Ascending aorta (tissue), 2 donors: Measurements from ENCODE around the gene LCK. TPM values are rescaled to one million over a fixed set of nuclear protein-coding genes. Genes with fewer than 3 reads are reported as not detected.

Source experiments
- DNase-seq, 2 donors: peaks; one replicate each; pipeline ENCODE4 v3.0.0-alpha.2; 2019; ENCODE audit warnings: low spot score in 2 of 2
- H3K27ac ChIP-seq, 2 donors: fragments of 200-600 bp; sonication (generic); one replicate each; pipeline ENCODE4 v1.5.1; 2016 to 2017; ENCODE audit warnings: mild to moderate bottlenecking in 1 of 2
- H3K27me3 ChIP-seq: fragments of 200-600 bp; sonication (generic); one replicate; pipeline ENCODE4 v1.5.1; 2017
- H3K36me3 ChIP-seq, 2 donors: fragments of 200-600 bp; sonication (generic); one replicate each; pipeline ENCODE4 v1.5.1; 2016
- H3K4me1 ChIP-seq, 2 donors: fragments of 200-600 bp; sonication (generic); one replicate each; pipeline ENCODE4 v1.5.1; 2016 to 2017; ENCODE audit warnings: mild to moderate bottlenecking in 1 of 2
- H3K4me3 ChIP-seq, 2 donors: fragments of 200-600 bp; sonication (generic); one replicate each; pipeline ENCODE4 v1.5.1; 2016 to 2017; ENCODE audit warnings: mild to moderate bottlenecking in 1 of 2
- H3K9me3 ChIP-seq, 2 donors: fragments of 200-600 bp; sonication (generic); one replicate each; pipeline ENCODE4 v1.5.1; 2016
- CTCF ChIP-seq, 3 experiments: fragments of 200-600 bp in 2 of 3; fragments of 450-650 bp in 1 of 3; sonication (generic) in 2 of 3; IDR thresholded peaks; one replicate each; pipeline ENCODE4 v1.5.1; 2016 to 2019; ENCODE audit warnings: antibody characterized with exemption in 3 of 3, mild to moderate bottlenecking in 1 of 3, moderate library complexity in 1 of 3
- intact Hi-C: fragments of 100-400 bp; cut with DNase I; formaldehyde crosslinking; loops from one replicate; pipeline ENCODE4 v1.15.1; 2023
- total RNA-seq: library from RNA; depleted of rRNA; stranded (reverse); fragments of >200 nt; gene quantifications from one replicate; pipeline ENCODE4 v1.1.0, GENCODE V29; 2016

The LCK gene
- total RNA-seq, 1 donor from 2014 or later, result not detected

DNA sequence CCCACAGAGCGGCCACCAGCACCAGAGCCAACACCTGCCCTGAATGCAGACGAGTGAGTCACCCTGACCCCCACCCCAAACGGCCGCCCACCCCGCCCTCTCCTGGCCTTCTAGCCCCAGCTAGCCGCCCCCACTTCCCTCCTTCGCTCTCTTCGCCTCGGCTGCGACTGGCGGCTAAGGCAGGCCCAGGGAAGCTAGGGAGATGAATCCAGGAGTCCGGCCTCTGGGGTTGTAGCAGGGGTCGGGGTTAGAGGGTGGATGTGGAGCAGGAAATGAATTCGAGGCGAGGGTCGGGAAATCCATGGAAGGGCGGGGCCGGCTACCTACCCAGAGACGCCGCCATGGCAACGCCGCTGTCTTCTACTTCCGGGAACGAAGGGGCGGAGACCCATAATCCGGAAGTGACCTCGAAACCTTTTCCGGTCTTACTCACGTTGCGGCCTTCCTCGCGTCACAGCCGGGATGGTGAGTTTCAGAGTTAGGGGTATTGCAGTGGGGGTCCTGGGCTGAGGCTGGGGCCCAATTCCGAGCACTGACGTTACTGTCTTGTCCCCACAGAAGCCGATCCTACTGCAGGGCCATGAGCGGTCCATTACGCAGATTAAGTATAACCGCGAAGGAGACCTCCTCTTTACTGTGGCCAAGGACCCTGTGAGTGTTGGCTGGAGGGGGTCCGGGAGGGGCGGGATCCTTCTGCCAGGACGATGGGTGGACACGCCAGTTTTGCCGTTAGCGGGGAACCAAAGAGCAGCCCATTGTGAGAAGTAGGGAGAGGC lies 28.9 kb upstream of the LCK start, which contains the start of the genes EIF3I and TMEM234:
Gene EIF3I, plus strand, starts transcription at position 428 of the 776 bp plus-strand sequence. Its CDS starts 35 bp downstream, at position 463.
Gene TMEM234, minus strand, starts transcription at position 374 of the 776 bp plus-strand sequence. Its CDS starts 31 bp downstream, at position 343.
- Histone ChIP-seq H3K9me3 (no peaks in the 10 kb centered on the region), H3K27me3 (no peaks in the 10 kb centered on the region), H3K27ac (peak within 1 kb of the TSS; percentile 81 to 97), H3K36me3 (peaks cover 29 to 41% of the 10 kb centered on the region in 2 donors), H3K4me3 (peak within 1 kb of the TSS; percentile 87 to 97), H3K4me1 (peaks cover 19% of the 10 kb centered on the region in 2 donors)
- DNase-seq, result peak; percentile 80 to 97
- intact Hi-C loops, result loop anchor here (1.0 to 5.0 kb wide), 4 partner anchors 18 to 70 kb away; partner anchors contain the start of gene HDAC1
- no peak for TF ChIP-seq CTCF (IDR thresholded peaks at IDR 0.05)

- no peak for DNase-seq
- Histone ChIP-seq H3K4me1 (peaks cover 19% of the 10 kb centered on the region in 2 donors), H3K9me3 (no peaks in the 10 kb centered on the region), H3K27ac (peak overlapping the region; percentile 81 to 97), H3K27me3 (no peaks in the 10 kb centered on the region), H3K36me3 (peaks cover 38 to 50% of the 10 kb centered on the region in 2 donors), H3K4me3 (peak overlapping the region in 1 of 2 donors; percentile 87)
- no peak for TF ChIP-seq CTCF (IDR thresholded peaks at IDR 0.05)
- intact Hi-C loops, result loop anchor here (5.0 kb wide), 1 partner anchor 69 kb away; the partner anchor contains the start of gene HDAC1
Observed at GRCh38 chr1:32223683-32224082, 27.4 kb upstream of the LCK start.

DNA sequence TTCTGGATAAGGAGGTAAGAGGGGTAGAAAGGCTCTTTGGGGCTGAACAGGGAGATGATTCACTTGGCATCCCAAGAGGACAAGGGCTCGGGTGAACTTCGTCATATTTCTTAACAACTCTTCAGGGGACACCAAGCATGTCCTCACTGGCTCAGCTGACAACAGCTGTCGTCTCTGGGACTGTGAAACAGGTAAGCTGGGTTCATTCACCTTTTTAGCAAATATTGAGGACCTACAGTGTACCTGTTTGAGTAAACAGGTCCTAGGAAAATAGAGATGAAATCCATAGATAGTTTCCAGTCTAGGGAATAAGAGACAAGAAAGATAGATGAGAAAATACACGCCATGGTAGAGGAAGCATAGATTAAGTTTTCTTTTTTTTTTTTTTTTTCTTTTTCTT lies 26.8 kb upstream of the LCK start:
- H3K36me3 ChIP-seq, result peaks cover 44 to 53% of the 10 kb centered on the region in 2 donors
- intact Hi-C loops, result loop anchor here (5.0 kb wide), 1 partner anchor 68 kb away; the partner anchor contains the start of gene HDAC1
- peak overlapping the region in 1 of 2 donors; percentile 81 for H3K27ac ChIP-seq
- DNase-seq, result no peak
- H3K9me3 ChIP-seq, result no peaks in the 10 kb centered on the region
- H3K4me1 ChIP-seq, result peaks cover 19% of the 10 kb centered on the region in 2 donors
- no peak for TF ChIP-seq CTCF (IDR thresholded peaks at IDR 0.05)
- no peaks in the 10 kb centered on the region for H3K27me3 ChIP-seq
- no peak overlapping the region for H3K4me3 ChIP-seq

DNA sequence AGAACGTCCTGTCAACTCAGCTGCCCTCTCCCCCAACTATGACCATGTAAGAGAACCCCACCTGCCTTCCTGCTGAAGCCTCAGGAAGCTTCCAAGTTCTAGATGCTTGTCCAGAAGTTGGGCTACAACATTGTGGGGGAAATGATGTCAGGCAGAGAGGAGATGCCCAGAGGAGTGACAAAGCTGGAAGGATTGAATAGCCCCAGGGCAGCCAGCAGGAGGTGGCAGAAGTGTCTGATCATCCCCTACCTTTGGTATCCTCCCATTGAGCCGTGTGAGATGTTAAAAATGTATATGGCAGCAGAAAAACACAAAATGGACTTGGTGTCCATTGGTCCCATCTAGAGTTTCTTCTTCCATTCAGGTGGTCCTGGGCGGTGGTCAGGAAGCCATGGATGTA lies 22.3 kb upstream of the LCK start:
- TF ChIP-seq CTCF (IDR thresholded peaks at IDR 0.05), result no peak
- Histone ChIP-seq H3K4me3 (no peak overlapping the region), H3K27ac (no peak overlapping the region), H3K9me3 (no peaks in the 10 kb centered on the region), H3K27me3 (no peaks in the 10 kb centered on the region), H3K4me1 (peaks cover 2% of the 10 kb centered on the region in 2 donors), H3K36me3 (peaks cover 73 to 82% of the 10 kb centered on the region in 2 donors)
- intact Hi-C loops, result no loop called here
- DNase-seq, result no peak

DNA sequence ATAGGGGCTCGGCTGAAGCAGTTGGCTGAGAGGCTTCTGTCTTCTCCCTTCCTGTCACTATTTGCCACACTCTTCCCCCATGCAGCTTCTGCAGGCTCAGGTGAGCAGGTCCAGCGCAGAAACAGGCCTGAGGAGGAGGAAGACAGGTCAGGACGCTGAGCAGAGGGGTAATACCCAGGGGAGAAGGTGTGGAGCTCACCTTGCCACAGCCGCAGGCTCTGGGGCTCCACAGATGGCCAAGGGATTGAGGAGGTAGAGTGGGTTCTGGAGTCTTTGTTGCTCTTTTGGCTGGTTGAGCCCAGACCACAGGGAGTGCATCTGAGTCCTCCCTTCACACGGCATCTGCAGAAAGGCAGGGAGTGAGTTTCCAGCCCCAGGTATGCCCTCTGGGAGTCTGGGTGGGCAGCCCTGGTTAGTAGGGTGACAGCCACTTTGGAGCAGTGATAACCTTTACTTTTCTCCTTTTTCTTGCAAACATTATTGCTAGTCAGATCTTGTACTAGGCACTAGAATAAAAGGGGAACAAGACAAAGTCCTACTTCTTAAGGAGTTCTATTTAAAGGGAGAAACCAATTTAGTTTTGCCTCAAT lies 19.1 kb upstream of the LCK start:
- intact Hi-C loops, result no loop called here
- no peak for DNase-seq
- no peak for TF ChIP-seq CTCF (IDR thresholded peaks at IDR 0.05)
- H3K9me3 ChIP-seq, result no peaks in the 10 kb centered on the region
- peaks cover 48 to 54% of the 10 kb centered on the region in 2 donors for H3K36me3 ChIP-seq
- no peaks in the 10 kb centered on the region for H3K4me1 ChIP-seq
- H3K27me3 ChIP-seq, result no peaks in the 10 kb centered on the region
- no peak overlapping the region for H3K27ac ChIP-seq
- no peak overlapping the region for H3K4me3 ChIP-seq
